Gastrocnemius medialis (tissue), 4 donors: ENCODE data around the gene ZIC5. TPM values are rescaled to one million over a fixed set of nuclear protein-coding genes. Genes with fewer than 3 reads are reported as not detected.

Source experiments
- ATAC-seq, 2 donors: fragments of 150-250 bp; one replicate each; pipeline ENCODE4 v1.9.1; 2016
- DNase-seq, 2 donors: peaks; one replicate each; pipeline ENCODE4 v3.0.0-alpha.2; 2019
- H3K27ac ChIP-seq, 4 donors: fragments of 200-600 bp; sonication (generic); 1 replicate in 1 of 4; 2 replicates in 3 of 4; pipeline ENCODE4 v1.5.1; 2016 to 2018; ENCODE audit warnings: mild to moderate bottlenecking in 2 of 4, moderate library complexity in 1 of 4
- H3K27me3 ChIP-seq, 3 donors: fragments of 200-600 bp; sonication (generic) in 2 of 3; 1 replicate in 1 of 3; 2 replicates in 2 of 3; pipeline versions ENCODE4 v1.5.1 to v1.6.0; 2016 to 2019; ENCODE audit warnings: mild to moderate bottlenecking in 1 of 3, moderate library complexity in 1 of 3
- H3K36me3 ChIP-seq, 2 donors: fragments of 200-600 bp; sonication (generic) in 1 of 2; one replicate each; pipeline ENCODE4 v1.5.1; 2017 to 2018
- H3K4me1 ChIP-seq, 2 donors: fragments of 200-600 bp; sonication (generic) in 1 of 2; one replicate each; pipeline ENCODE4 v1.5.1; 2016 to 2017; ENCODE audit warnings: mild to moderate bottlenecking in 2 of 2
- H3K4me3 ChIP-seq, 4 donors: fragments of 200-600 bp; sonication (generic) in 3 of 4; 1 replicate in 1 of 4; 2 replicates in 3 of 4; pipeline ENCODE4 v1.5.1; 2016 to 2019; ENCODE audit warnings: mild to moderate bottlenecking in 2 of 4
- H3K9me3 ChIP-seq, 3 donors: fragments of 200-600 bp; sonication (generic) in 2 of 3; 1 replicate in 1 of 3; 2 replicates in 2 of 3; pipeline ENCODE4 v1.5.1; 2016 to 2019
- CTCF ChIP-seq, 5 experiments: fragments of 450-650 bp in 3 of 5; fragments of 200-600 bp in 2 of 5; sonication (generic) in 2 of 5; IDR thresholded peaks in 4 of 5; conservative IDR thresholded peaks in 1 of 5; 1 replicate in 4 of 5; 2 replicates in 1 of 5; pipeline ENCODE4 v1.5.1; 2016 to 2019; ENCODE audit warnings: antibody characterized with exemption in 5 of 5, mild to moderate bottlenecking in 3 of 5, moderate library complexity in 3 of 5
- POLR2A ChIP-seq, 2 donors: fragments of 450-650 bp; IDR thresholded peaks; one replicate each; pipeline ENCODE4 v1.6.1; 2017; ENCODE audit warnings: antibody characterized with exemption in 2 of 2, mild to moderate bottlenecking in 2 of 2, moderate library complexity in 2 of 2
- in situ Hi-C, 4 donors: fragments of 200-750 bp; cut with MboI; loops; one replicate each; pipeline versions ENCODE4 v1.15.0 to v1.8.0; 2017; ENCODE audit warnings: low sequenced_read_pairs in 4 of 4
- intact Hi-C: fragments of 100-400 bp; cut with DNase I; formaldehyde crosslinking; loops from one replicate; pipeline ENCODE4 v1.15.1; 2023; ENCODE audit warnings: low total_unique reads
- total RNA-seq, 4 donors: library from RNA; depleted of rRNA; stranded (reverse); fragments of >200 nt; gene quantifications; one replicate each; pipeline versions ENCODE4 v1.1.0 to v1.2.3, GENCODE V29; 2016

The ZIC5 gene
- total RNA-seq, 4 donors from 2014 or later, result not detected

- Histone ChIP-seq H3K27ac (no peak overlapping the region), H3K4me3 (no peak overlapping the region), H3K9me3 (no peaks in the 10 kb centered on the region), H3K4me1 (no peaks in the 10 kb centered on the region), H3K27me3 (peaks cover 21 to 29% (median 28%) of the 10 kb centered on the region in 3 donors), H3K36me3 (no peaks in the 10 kb centered on the region)
- no peak for DNase-seq
- ATAC-seq, result no peak
- TF ChIP-seq CTCF (IDR thresholded peaks at IDR 0.05 in 4 of 5, conservative IDR thresholded peaks at IDR 0.05 in 1 of 5), result no peak
- no peak for TF ChIP-seq POLR2A (IDR thresholded peaks at IDR 0.05)
- in situ Hi-C loops (no loop called here), intact Hi-C loops (no loop called here)
Observed at GRCh38 chr13:99929866-99930265, 41.7 kb downstream of the ZIC5 start.

GRCh38 chr13:99926014-99926731 is 45.4 kb downstream of the ZIC5 start:
- H3K27me3 ChIP-seq, result peaks cover 30 to 51% (median 34%) of the 10 kb centered on the region in 3 donors
- H3K36me3 ChIP-seq, result no peaks in the 10 kb centered on the region
- no peak overlapping the region for H3K27ac ChIP-seq
- H3K4me3 ChIP-seq, result peak overlapping the region in 3 of 4 donors; percentile 3 to 34 (median 22)
- no peaks in the 10 kb centered on the region for H3K4me1 ChIP-seq
- no peak for DNase-seq
- H3K9me3 ChIP-seq, result no peaks in the 10 kb centered on the region
- no peak for ATAC-seq
- in situ Hi-C loops, result no loop called here
- intact Hi-C loops, result no loop called here
- TF ChIP-seq POLR2A (IDR thresholded peaks at IDR 0.05) (no peak), CTCF (IDR thresholded peaks at IDR 0.05 in 4 of 5, conservative IDR thresholded peaks at IDR 0.05 in 1 of 5) (no peak)

GRCh38 chr13:99923877-99924582 is 47.5 kb downstream of the ZIC5 start:
- in situ Hi-C loops, result loop anchor here in 3 of 4 donors (25.0 kb wide), 2 partner anchors 313 to 588 kb away; no protein-coding TSS in a partner anchor

More at GRCh38 chr13:99923877-99924582, 47.5 kb downstream of the ZIC5 start:
- peaks cover 30 to 57% (median 34%) of the 10 kb centered on the region in 3 donors for H3K27me3 ChIP-seq
- H3K36me3 ChIP-seq, result no peaks in the 10 kb centered on the region
- intact Hi-C loops, result no loop called here
- DNase-seq, result no peak
- TF ChIP-seq POLR2A (IDR thresholded peaks at IDR 0.05), result no peak
- no peak for TF ChIP-seq CTCF (IDR thresholded peaks at IDR 0.05 in 4 of 5, conservative IDR thresholded peaks at IDR 0.05 in 1 of 5)
- no peaks in the 10 kb centered on the region for H3K9me3 ChIP-seq
- H3K4me3 ChIP-seq, result no peak overlapping the region
- no peak for ATAC-seq
- H3K27ac ChIP-seq, result no peak overlapping the region
- no peaks in the 10 kb centered on the region for H3K4me1 ChIP-seq
